SK-N-SH (cell line): Measurements from ENCODE around the gene BMPR1A. TPM values are rescaled to one million over a fixed set of nuclear protein-coding genes. Genes with fewer than 3 reads are reported as not detected.

Source experiments
- CTCF ChIA-PET: fragments of 300-600, 350-600 bp; formaldehyde crosslinking; extraction: SDS; loops from one replicate; lab custom pipeline; 2021; lab: Yijun Ruan, JAX
- POLR2A ChIA-PET: fragments of 350-600 bp; sonication (Branson Sonifier 250); formaldehyde crosslinking; extraction: SDS; loops from one replicate; lab custom pipeline; 2020; ENCODE audit warnings: antibody characterized with exemption, inconsistent platforms; lab: Yijun Ruan, JAX
- DNase-seq: peaks from one replicate; pipeline ENCODE4 v3.0.0; 2012
- H2AFZ ChIP-seq: fragments of 200-600 bp; sonication (generic); 2 replicates; pipeline ENCODE4 v1.8.1; 2016; ENCODE audit warnings: antibody characterized with exemption, mild to moderate bottlenecking, low read depth
- H3F3A ChIP-seq: fragments of 200-600 bp; sonication (generic); replicated peaks from 2 replicates; pipeline ENCODE3; 2016; ENCODE audit warnings: antibody characterized with exemption, mild to moderate bottlenecking; ENCODE audit not compliant: insufficient read depth
- H3K27ac ChIP-seq, 2 experiments: fragments of 200-500 bp in 1 of 2; fragments of 200-600 bp in 1 of 2; sonication (Bioruptor generic) in 1 of 2; sonication (generic), shearing (Covaris generic) in 1 of 2; 2 replicates each; pipeline versions ENCODE4 v1.5.1 to v1.6.1; 2014 to 2016; ENCODE audit warnings: low read depth in 2 of 2, inconsistent platforms in 1 of 2, low read length in 1 of 2, mild to moderate bottlenecking in 1 of 2, mixed read lengths in 1 of 2
- H3K27me3 ChIP-seq: fragments of 200-600 bp; sonication (generic), shearing (Covaris generic); 2 replicates; pipeline ENCODE4 v1.6.1; 2016; ENCODE audit warnings: mixed run types; ENCODE audit not compliant: insufficient read depth
- H3K36me3 ChIP-seq, 2 experiments: fragments of 200-500 bp in 1 of 2; fragments of 200-600 bp in 1 of 2; sonication (Bioruptor generic) in 1 of 2; sonication (generic) in 1 of 2; replicated peaks in 1 of 2; 2 replicates each; pipeline versions ENCODE3 to v1.5.1; 2014 to 2016; ENCODE audit warnings: low read length in 1 of 2, mild to moderate bottlenecking in 1 of 2; ENCODE audit not compliant: insufficient read depth in 2 of 2, control insufficient read depth in 1 of 2
- H3K4me1 ChIP-seq, 2 experiments: fragments of 200-500 bp in 1 of 2; fragments of 200-600 bp in 1 of 2; sonication (Bioruptor generic) in 1 of 2; sonication (generic), shearing (Covaris generic) in 1 of 2; 2 replicates each; pipeline versions ENCODE4 v1.5.1 to v1.6.1; 2014 to 2016; ENCODE audit warnings: low read depth in 1 of 2, low read length in 1 of 2, mixed run types in 1 of 2; ENCODE audit not compliant: insufficient read depth in 2 of 2, control insufficient read depth in 1 of 2
- H3K4me2 ChIP-seq: fragments of 200-600 bp; sonication (generic), shearing (Covaris generic); 2 replicates; pipeline ENCODE4 v1.6.1; 2017; ENCODE audit warnings: mixed run types
- H3K4me3 ChIP-seq, 2 experiments: fragments of 200-500 bp in 1 of 2; fragments of 200-600 bp in 1 of 2; sonication (Bioruptor generic) in 1 of 2; sonication (generic), shearing (Covaris generic) in 1 of 2; 2 replicates each; pipeline versions ENCODE4 v1.5.1 to v1.8.1; 2014 to 2016; ENCODE audit warnings: low read depth in 2 of 2, inconsistent platforms in 1 of 2, low read length in 1 of 2, mild to moderate bottlenecking in 1 of 2, mixed read lengths in 1 of 2, moderate library complexity in 1 of 2
- H3K79me2 ChIP-seq: fragments of 200-600 bp; sonication (generic); 2 replicates; pipeline ENCODE4 v1.8.1; 2017; ENCODE audit warnings: mild to moderate bottlenecking; ENCODE audit not compliant: insufficient read depth
- H3K9ac ChIP-seq: fragments of 200-600 bp; sonication (generic); 2 replicates; pipeline ENCODE4 v1.6.1; 2017; ENCODE audit warnings: mixed run types
- H3K9me2 ChIP-seq: fragments of 200-600 bp; sonication (generic); 2 replicates; pipeline ENCODE4 v1.6.1; 2017; ENCODE audit warnings: mixed run types
- H3K9me3 ChIP-seq: fragments of 200-600 bp; sonication (generic); 2 replicates; pipeline ENCODE4 v1.6.1; 2017; ENCODE audit warnings: mixed run types, mild to moderate bottlenecking, moderate library complexity
- H4K20me1 ChIP-seq: fragments of 200-600 bp; sonication (generic); 2 replicates; pipeline ENCODE4 v1.6.1; 2017; ENCODE audit warnings: mild to moderate bottlenecking, mixed run types; ENCODE audit not compliant: insufficient read depth
- ELF1 ChIP-seq: IDR thresholded peaks from 2 replicates; pipeline ENCODE4 v1.4.0; 2012
- EZH2phosphoT487 ChIP-seq: fragments of 200-600 bp; sonication (generic); IDR thresholded peaks from 2 replicates; pipeline ENCODE4 v1.6.1; 2017; ENCODE audit warnings: low read depth, mixed run types, mild to moderate bottlenecking, antibody characterized with exemption, moderate library complexity, borderline replicate concordance
- GATA2 ChIP-seq: sonication (generic); formaldehyde crosslinking; IDR thresholded peaks from 2 replicates; pipeline ENCODE4 v1.5.0; 2020; ENCODE audit warnings: mild to moderate bottlenecking, missing genetic modification reagents
- NFIC ChIP-seq: IDR thresholded peaks from 2 replicates; pipeline ENCODE4 v1.4.0; 2012; ENCODE audit warnings: borderline replicate concordance
- NRF1 ChIP-seq: IDR thresholded peaks from 2 replicates; pipeline ENCODE4 v1.6.1; 2012; ENCODE audit warnings: low read depth, mild to moderate bottlenecking, low read length
- RAD21 ChIP-seq: IDR thresholded peaks from 2 replicates; pipeline ENCODE4 v1.6.1; 2012; ENCODE audit warnings: mild to moderate bottlenecking, low read length
- RXRA ChIP-seq: IDR thresholded peaks from 2 replicates; pipeline ENCODE4 v1.4.0; 2012; ENCODE audit warnings: low read depth, mild to moderate bottlenecking, borderline replicate concordance
- SIN3A ChIP-seq: IDR thresholded peaks from 2 replicates; pipeline ENCODE4 v1.6.1; 2012; ENCODE audit warnings: low read depth, mild to moderate bottlenecking, low read length, moderate library complexity, borderline replicate concordance
- SMC3 ChIP-seq: IDR thresholded peaks from 2 replicates; pipeline ENCODE4 v1.6.1; 2012; ENCODE audit warnings: low read depth, low read length, improper control_type of control experiment
- WGBS: methylation state at CpG from one replicate; pipeline ENCODE4 v1.1.6; 2017; ENCODE audit warnings: low lambda C conversion rate; 5-methylcytosine and 5-hydroxymethylcytosine counted together
- polyA plus RNA-seq, 3 experiments: library from polyadenylated mRNA; depleted of rRNA; stranded (reverse); fragments of >200 nt; gene quantifications; 2 replicates each; pipeline ENCODE4 v1.2.3, GENCODE V29; 2012
- TF ChIP-seq, protein P1 (sequence below): fragments of 150-350 bp; IDR thresholded peaks from 2 replicates; pipeline ENCODE4 v1.6.1; 2017; ENCODE audit warnings: antibody characterized with exemption, low read length, low read depth, borderline replicate concordance
- TF ChIP-seq, protein P2 (sequence below): IDR thresholded peaks from 2 replicates; pipeline ENCODE4 v1.4.0; 2012; ENCODE audit warnings: low read depth
- TF ChIP-seq, protein P3 (sequence below): fragments of 200-600 bp; sonication (generic); IDR thresholded peaks from 2 replicates; pipeline ENCODE4 v1.6.1; 2017; ENCODE audit warnings: antibody characterized with exemption, mild to moderate bottlenecking, moderate library complexity

Gene BMPR1A
- polyA plus RNA-seq, 1 of the 3 experiments (the other 2 are of a cell fraction) = 12.7 TPM

- Histone ChIP-seq H3K27me3 (no peaks in the 10 kb centered on the region), H4K20me1 (peaks cover 86% of the 10 kb centered on the region), H3F3A (peaks cover 9% of the 10 kb centered on the region), H3K27ac (no peak overlapping the region), H3K79me2 (peaks cover 94% of the 10 kb centered on the region), H3K9me2 (no peaks in the 10 kb centered on the region), H3K4me1 (peaks cover under 1 to 2% of the 10 kb centered on the region in 2 experiments; a peak in 2 of 4 replicates), H3K4me2 (no peak overlapping the region), H3K9me3 (no peaks in the 10 kb centered on the region), H2AFZ (no peak overlapping the region), H3K9ac (no peak overlapping the region), H3K36me3 (peaks cover 0 to 10% of the 10 kb centered on the region in 2 experiments), H3K4me3 (no peak overlapping the region)
- ChIA-PET CTCF (no interaction called here), POLR2A (no interaction called here)
- WGBS = 95% methylated on average over 4 of the region's 4 CpGs
- TF ChIP-seq NRF1 (no peak), SIN3A (no peak), SMC3 (no peak), EZH2phosphoT487 (no peak), NFIC (no peak), ELF1 (no peak), RAD21 (no peak), GATA2 (CRISPR knock-in tag) (no peak)
- TF ChIP-seq, protein P1, sequence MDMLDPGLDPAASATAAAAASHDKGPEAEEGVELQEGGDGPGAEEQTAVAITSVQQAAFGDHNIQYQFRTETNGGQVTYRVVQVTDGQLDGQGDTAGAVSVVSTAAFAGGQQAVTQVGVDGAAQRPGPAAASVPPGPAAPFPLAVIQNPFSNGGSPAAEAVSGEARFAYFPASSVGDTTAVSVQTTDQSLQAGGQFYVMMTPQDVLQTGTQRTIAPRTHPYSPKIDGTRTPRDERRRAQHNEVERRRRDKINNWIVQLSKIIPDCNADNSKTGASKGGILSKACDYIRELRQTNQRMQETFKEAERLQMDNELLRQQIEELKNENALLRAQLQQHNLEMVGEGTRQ = no peak
- TF ChIP-seq, protein P2, sequence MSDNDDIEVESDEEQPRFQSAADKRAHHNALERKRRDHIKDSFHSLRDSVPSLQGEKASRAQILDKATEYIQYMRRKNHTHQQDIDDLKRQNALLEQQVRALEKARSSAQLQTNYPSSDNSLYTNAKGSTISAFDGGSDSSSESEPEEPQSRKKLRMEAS = no peak
- DNase-seq = no peak
Measured at GRCh38 chr10:86824151-86824550, 67.7 kb downstream of the BMPR1A start.

DNA sequence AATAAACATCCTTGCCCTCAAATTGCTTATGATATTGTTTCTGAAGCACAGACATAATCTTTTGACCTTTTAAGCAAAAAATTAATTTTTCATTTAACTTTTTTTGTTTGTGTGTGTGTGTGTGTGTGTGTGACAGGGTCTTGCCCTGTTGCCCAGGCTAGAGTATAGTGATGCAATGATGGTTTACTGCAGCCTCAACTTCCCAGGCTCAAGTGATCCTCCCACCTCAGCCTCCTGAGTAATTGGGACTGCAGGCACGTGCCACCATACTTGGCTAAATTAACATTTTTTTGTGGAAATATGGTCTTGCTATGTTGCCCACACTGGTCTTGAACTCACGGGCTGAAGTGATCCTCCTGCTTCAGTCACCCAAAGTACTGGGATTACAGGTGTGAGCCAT lies 68.9 kb downstream of the BMPR1A start:
- Histone ChIP-seq H3F3A (peaks cover 9% of the 10 kb centered on the region), H3K9me2 (no peaks in the 10 kb centered on the region), H3K4me3 (no peak overlapping the region), H3K4me2 (no peak overlapping the region), H3K4me1 (peaks cover 2 to 11% of the 10 kb centered on the region in 2 experiments; a peak in 2 of 4 replicates), H3K79me2 (peaks cover 93% of the 10 kb centered on the region), H4K20me1 (peaks cover 86% of the 10 kb centered on the region), H3K9ac (no peak overlapping the region), H3K27ac (no peak overlapping the region), H3K9me3 (no peaks in the 10 kb centered on the region), H3K27me3 (no peaks in the 10 kb centered on the region), H2AFZ (no peak overlapping the region), H3K36me3 (peaks cover 0 to 10% of the 10 kb centered on the region in 2 experiments)
- TF ChIP-seq, protein P3, sequence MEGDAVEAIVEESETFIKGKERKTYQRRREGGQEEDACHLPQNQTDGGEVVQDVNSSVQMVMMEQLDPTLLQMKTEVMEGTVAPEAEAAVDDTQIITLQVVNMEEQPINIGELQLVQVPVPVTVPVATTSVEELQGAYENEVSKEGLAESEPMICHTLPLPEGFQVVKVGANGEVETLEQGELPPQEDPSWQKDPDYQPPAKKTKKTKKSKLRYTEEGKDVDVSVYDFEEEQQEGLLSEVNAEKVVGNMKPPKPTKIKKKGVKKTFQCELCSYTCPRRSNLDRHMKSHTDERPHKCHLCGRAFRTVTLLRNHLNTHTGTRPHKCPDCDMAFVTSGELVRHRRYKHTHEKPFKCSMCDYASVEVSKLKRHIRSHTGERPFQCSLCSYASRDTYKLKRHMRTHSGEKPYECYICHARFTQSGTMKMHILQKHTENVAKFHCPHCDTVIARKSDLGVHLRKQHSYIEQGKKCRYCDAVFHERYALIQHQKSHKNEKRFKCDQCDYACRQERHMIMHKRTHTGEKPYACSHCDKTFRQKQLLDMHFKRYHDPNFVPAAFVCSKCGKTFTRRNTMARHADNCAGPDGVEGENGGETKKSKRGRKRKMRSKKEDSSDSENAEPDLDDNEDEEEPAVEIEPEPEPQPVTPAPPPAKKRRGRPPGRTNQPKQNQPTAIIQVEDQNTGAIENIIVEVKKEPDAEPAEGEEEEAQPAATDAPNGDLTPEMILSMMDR = no peak
- no peak for TF ChIP-seq RXRA
- CTCF ChIA-PET = no interaction called here
- no peak for DNase-seq
- POLR2A ChIA-PET = no interaction called here
- 97% methylated on average over 2 of the region's 2 CpGs for WGBS
